Astrocyte of the cerebellum (primary cell): ENCODE measurements around the gene OGN.

Source experiments
- DNase-seq: peaks from one replicate; pipeline ENCODE4 v3.0.0-alpha.2; 2011; ENCODE audit warnings: low read depth
- H3K4me3 ChIP-seq: 2 replicates; pipeline ENCODE4 v1.5.1; 2011; ENCODE audit warnings: mild to moderate bottlenecking, low read depth, low read length, moderate library complexity
- in situ Hi-C: cut with HindIII; loops from 2 replicates; pipeline ENCODE4 v1.10.0; 2017; ENCODE audit warnings: low sequenced_read_pairs
- TF ChIP-seq, protein P1 (sequence below): IDR thresholded peaks from 2 replicates; pipeline ENCODE4 v1.5.1; 2012; ENCODE audit warnings: low read length, low read depth, moderate library complexity, mild to moderate bottlenecking; ENCODE audit errors: missing control alignments

The OGN gene, protein sequence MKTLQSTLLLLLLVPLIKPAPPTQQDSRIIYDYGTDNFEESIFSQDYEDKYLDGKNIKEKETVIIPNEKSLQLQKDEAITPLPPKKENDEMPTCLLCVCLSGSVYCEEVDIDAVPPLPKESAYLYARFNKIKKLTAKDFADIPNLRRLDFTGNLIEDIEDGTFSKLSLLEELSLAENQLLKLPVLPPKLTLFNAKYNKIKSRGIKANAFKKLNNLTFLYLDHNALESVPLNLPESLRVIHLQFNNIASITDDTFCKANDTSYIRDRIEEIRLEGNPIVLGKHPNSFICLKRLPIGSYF

DNA sequence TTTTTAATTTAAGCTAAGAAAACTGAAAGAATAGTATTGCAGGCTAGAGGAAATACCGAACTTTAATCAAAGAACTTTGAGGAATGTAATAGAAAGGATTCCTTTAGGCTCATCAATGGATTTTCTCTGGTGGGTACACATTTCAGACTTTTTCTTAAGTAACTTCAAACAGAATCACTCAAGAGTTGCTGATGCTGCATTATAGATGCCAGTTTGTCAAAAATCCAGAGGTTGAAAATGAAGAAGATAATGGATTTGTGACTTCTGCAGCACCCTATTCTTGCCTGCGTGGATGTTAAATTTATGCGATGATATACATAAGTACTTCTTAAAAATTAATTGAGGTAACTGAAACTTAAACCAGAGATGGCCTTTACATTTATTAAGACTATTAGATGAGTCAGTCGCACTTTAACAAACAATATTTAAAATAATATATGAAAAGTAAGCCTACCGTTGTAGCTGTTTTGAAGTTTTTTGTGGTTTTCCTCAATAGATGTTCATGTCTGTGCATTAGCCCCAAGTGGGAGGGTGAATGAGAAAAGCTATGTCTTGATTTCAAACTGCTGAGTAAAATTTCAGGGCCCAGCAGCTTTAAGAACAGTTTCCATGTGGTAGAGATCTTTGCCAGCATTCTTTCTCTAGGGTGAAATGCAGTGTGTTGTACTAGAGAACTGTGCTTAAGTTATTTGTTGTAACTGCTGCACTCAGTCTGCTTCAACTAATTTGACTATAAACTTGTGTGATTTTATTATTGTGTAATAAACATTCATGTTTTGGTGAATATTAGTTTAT lies at the start of gene OGN:
Gene OGN (minus strand): TSS at position 537 of the 795 bp plus-strand sequence. CDS start 1,171 bp downstream, outside the sequence.
- DNase-seq = no peak
- TF ChIP-seq, protein P1, sequence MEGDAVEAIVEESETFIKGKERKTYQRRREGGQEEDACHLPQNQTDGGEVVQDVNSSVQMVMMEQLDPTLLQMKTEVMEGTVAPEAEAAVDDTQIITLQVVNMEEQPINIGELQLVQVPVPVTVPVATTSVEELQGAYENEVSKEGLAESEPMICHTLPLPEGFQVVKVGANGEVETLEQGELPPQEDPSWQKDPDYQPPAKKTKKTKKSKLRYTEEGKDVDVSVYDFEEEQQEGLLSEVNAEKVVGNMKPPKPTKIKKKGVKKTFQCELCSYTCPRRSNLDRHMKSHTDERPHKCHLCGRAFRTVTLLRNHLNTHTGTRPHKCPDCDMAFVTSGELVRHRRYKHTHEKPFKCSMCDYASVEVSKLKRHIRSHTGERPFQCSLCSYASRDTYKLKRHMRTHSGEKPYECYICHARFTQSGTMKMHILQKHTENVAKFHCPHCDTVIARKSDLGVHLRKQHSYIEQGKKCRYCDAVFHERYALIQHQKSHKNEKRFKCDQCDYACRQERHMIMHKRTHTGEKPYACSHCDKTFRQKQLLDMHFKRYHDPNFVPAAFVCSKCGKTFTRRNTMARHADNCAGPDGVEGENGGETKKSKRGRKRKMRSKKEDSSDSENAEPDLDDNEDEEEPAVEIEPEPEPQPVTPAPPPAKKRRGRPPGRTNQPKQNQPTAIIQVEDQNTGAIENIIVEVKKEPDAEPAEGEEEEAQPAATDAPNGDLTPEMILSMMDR = no peak
- in situ Hi-C loops = no loop called here
- H3K4me3 ChIP-seq = no peak within 1 kb of the TSS

DNA sequence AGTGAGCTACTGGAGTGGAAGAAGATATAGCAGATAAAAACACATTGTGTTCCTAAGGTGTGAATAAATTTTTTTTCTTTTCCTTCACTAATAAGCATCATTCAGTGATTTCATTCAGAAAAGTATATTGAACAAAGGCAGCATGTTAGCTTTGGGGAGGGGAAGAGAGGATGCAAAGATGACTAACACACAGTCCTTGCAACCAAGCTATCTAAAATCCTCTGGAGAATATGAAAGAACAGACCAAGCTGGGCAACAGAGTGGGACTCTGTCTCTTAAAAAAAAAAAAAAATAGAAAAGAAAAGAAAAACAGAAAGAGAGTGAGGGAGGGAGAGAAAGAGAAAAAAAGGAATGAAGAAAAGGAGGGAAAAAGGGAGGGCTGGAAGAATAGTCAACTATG lies 42.2 kb upstream of the OGN start:
- TF ChIP-seq, protein P1 = no peak
- no peak overlapping the region for H3K4me3 ChIP-seq
- DNase-seq = no peak
- in situ Hi-C loops = no loop called here

DNA sequence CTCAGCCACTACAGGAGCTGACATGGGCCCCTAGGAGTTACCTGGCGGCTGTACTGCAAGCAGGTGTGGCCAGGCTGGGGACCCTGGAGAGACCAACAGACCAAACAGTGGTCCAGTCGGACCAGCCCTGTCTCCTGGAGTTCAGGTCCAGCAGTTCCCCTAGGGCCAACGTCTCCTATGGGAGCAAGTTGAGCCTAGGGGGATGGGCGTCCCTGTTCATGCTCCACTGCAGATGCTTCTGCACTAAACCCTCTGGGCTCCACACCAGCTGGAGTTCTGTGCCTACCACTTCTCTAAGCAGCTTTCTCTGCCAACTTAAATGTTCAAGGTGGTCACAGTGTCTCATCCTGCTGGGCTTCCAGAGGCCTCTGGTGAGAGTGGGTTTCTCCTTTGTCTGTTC lies 40.5 kb upstream of the OGN start:
- TF ChIP-seq, protein P1 = no peak
- no peak overlapping the region for H3K4me3 ChIP-seq
- in situ Hi-C loops = no loop called here
- DNase-seq = no peak

DNA sequence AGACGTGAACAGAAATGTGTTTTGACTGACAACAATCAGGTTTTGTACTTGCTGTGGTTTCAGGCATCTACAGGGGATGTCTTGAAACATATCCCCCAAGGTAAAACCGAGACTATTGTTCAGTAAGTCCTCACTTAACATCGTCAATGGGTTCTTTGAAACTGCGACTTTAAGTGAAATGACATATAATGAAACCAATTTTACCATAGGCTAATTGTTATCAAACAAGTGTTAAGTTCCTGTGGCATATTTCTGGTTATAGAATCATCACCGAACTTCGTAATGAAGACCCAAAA lies 36.3 kb upstream of the OGN start:
- TF ChIP-seq, protein P1 = no peak
- DNase-seq = no peak
- in situ Hi-C loops = no loop called here
- H3K4me3 ChIP-seq = no peak overlapping the region

DNA sequence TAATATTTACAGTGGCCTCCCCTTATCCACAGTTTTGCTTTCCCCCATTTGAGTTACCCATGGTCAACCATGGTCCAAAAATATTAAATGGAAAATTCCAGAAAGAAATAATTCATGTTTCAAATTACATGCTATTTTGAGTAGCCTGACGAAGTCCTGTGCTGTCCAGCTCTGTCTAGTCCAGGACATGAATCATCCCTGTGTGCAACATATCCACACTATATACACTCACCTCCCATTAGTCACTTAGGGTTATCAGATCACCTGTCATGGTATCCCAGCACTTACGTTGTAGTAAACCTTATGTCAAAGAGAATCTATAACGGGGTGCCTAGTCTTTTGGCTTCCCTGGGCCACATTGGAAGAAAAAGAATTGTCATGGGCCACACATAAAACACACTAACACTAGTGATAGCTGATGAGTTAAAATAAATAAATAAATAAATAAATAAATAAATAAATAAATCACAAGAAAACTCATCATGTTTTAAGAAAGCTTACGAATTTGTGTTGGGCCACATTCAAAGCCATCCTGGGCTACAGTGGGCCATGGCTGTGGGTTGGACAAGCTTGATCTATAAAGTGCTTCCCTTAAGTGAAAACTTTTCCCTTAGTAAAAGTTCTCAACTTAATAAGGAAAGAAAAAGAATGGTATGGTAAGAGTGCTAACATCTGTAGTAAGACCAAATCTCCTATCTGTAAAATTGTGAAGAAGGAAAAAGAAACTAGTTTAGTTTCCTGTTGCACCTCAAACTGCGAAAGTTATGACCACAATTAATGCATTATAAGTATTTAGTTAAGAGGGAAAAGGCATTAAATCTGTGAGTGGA lies 35.8 kb upstream of the OGN start:
- in situ Hi-C loops = no loop called here
- H3K4me3 ChIP-seq = no peak overlapping the region
- no peak for DNase-seq
- TF ChIP-seq, protein P1 = no peak

DNA sequence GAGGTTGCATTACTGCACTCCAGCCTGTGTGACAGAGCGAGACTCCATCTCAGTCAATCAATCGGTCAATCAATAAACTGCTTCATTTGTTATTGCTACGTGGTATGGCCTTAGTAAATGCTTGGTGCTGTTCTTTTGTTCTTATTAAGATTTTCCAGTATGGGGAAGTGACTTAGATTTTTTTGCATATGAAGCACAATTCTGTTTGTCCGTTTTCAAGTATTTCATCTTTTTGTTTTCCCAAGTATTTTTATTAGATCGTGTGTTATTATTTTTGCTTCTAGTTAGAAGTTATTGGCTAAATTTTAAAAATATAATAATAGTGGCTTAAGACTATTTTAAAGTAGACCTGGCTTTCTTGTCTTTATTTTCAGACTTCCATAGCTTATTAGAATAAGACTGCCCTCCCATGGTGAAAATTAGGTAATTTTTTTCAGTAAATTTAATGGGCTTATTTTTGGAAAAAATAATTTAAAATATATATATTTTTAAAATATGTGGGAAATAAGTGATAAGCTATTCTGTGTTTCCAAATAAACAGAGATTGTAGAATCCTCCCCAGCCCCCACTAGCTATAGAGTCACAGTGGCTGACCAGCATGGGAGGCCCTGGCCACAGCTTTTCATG lies 34.6 kb upstream of the OGN start:
- H3K4me3 ChIP-seq = no peak overlapping the region
- in situ Hi-C loops = no loop called here
- TF ChIP-seq, protein P1 = peak; percentile 15
- DNase-seq = peak; percentile 12
